Neural cell (in vitro differentiated cells): ENCODE data around the gene AMDHD2.
"Not testable (repeated sequence)": the region's sequence is repeated elsewhere in the genome, so short reads cannot be mapped to it uniquely, and the experiment has no call there.

Source experiments
- CTCF ChIP-seq: fragments of 450-650 bp; IDR thresholded peaks from 2 replicates; pipeline ENCODE4 v1.5.1; 2014; ENCODE audit warnings: antibody characterized with exemption, mild to moderate bottlenecking, moderate library complexity; ENCODE audit not compliant: poor library complexity, severe bottlenecking
- EZH2 ChIP-seq: fragments of 200-600, 300-800 bp; shearing (Covaris generic), sonication (generic); IDR thresholded peaks from 2 replicates; pipeline ENCODE4 v1.6.1; 2014; ENCODE audit warnings: antibody characterized with exemption, low read length, borderline replicate concordance, mild to moderate bottlenecking; ENCODE audit not compliant: insufficient read depth, poor library complexity, severe bottlenecking
- POLR2AphosphoS5 ChIP-seq: IDR thresholded peaks from 2 replicates; pipeline ENCODE4 v1.6.1; 2012
- RAD21 ChIP-seq: fragments of 450-650 bp; conservative IDR thresholded peaks from 2 replicates; pipeline ENCODE4 v1.6.1; 2014; ENCODE audit warnings: antibody characterized with exemption, mild to moderate bottlenecking, moderate library complexity
- REST ChIP-seq: IDR thresholded peaks from 2 replicates; pipeline ENCODE4 v1.6.1; 2012; ENCODE audit warnings: borderline replicate concordance

GRCh38 chr16:2560798-2561133, 40.6 kb downstream of the AMDHD2 start:
- not testable (repeated sequence) for TF ChIP-seq RAD21, REST, CTCF, EZH2, POLR2AphosphoS5
